ENCODE measurements around the gene PSMC3.

Gene PSMC3

GRCh38 chr11:47393163-47394049 lies 32.8 kb downstream of the PSMC3 start:
- DNase-seq: no peak

GRCh38 chr11:47392546-47393162 lies 33.6 kb downstream of the PSMC3 start:
- DNase-seq: no peak

- no peak for DNase-seq
Observed at GRCh38 chr11:47391711-47392432, 34.4 kb downstream of the PSMC3 start.

- DNase-seq: no peak
Observed at GRCh38 chr11:47391077-47391583, 35.1 kb downstream of the PSMC3 start.

- DNase-seq: no peak
Observed at GRCh38 chr11:47390422-47390760, 35.8 kb downstream of the PSMC3 start.

- no peak for DNase-seq
Observed at GRCh38 chr11:47389577-47390421, 36.4 kb downstream of the PSMC3 start.

GRCh38 chr11:47388697-47389576 lies 37.3 kb downstream of the PSMC3 start:
- no peak for DNase-seq

GRCh38 chr11:47387944-47388696 lies 38.1 kb downstream of the PSMC3 start:
- no peak for DNase-seq

- no peak for DNase-seq
Observed at GRCh38 chr11:47384498-47384897, 41.7 kb downstream of the PSMC3 start.

GRCh38 chr11:47383071-47383470 lies 43.2 kb downstream of the PSMC3 start:
- DNase-seq: no peak

GRCh38 chr11:47380078-47380477 lies 46.2 kb downstream of the PSMC3 start:
- no peak for DNase-seq

- DNase-seq: no peak
Observed at GRCh38 chr11:47379317-47379716, 46.9 kb downstream of the PSMC3 start.

GRCh38 chr11:47378836-47379170 lies 47.4 kb downstream of the PSMC3 start:
- DNase-seq: no peak

- DNase-seq: no peak
Observed at GRCh38 chr11:47378010-47378835, 48.0 kb downstream of the PSMC3 start, which contains the start of gene SPI1. TSS of gene SPI1 (minus strand) at chr11:47378547. CDS start at chr11:47378353, 194 bp downstream.

GRCh38 chr11:47377571-47378009 lies 48.6 kb downstream of the PSMC3 start:
- DNase-seq: no peak

- DNase-seq: no peak
Observed at GRCh38 chr11:47376525-47377371, 49.5 kb downstream of the PSMC3 start.

- DNase-seq: no peak
Observed at GRCh38 chr11:47376107-47376524, 50.1 kb downstream of the PSMC3 start.

GRCh38 chr11:47375546-47376085 lies 50.6 kb downstream of the PSMC3 start:
- no peak for DNase-seq
